Testis (tissue), 3 donors: Measurements from ENCODE around the gene TFF2. TPM values are rescaled to one million over a fixed set of nuclear protein-coding genes. Genes with fewer than 3 reads are reported as not detected.

Experiments used
- DNase-seq: peaks from one replicate; pipeline ENCODE4 v3.0.0-alpha.2; 2019
- H3K27ac ChIP-seq, 2 donors: fragments of 200-600 bp; sonication (generic); one replicate each; pipeline ENCODE4 v1.5.1; 2019
- H3K27me3 ChIP-seq: fragments of 200-600 bp; sonication (generic); one replicate; pipeline ENCODE4 v1.5.1; 2019
- H3K36me3 ChIP-seq: fragments of 200-600 bp; sonication (generic); one replicate; pipeline ENCODE4 v1.5.1; 2017; ENCODE audit warnings: low read depth; ENCODE audit errors: missing control alignments
- H3K4me1 ChIP-seq: fragments of 200-600 bp; sonication (generic); one replicate; pipeline ENCODE4 v1.5.1; 2019
- H3K4me3 ChIP-seq, 2 donors: fragments of 200-600 bp; sonication (generic); one replicate each; pipeline ENCODE4 v1.5.1; 2017 to 2019
- H3K9me3 ChIP-seq: fragments of 200-600 bp; sonication (generic); one replicate; pipeline ENCODE4 v1.5.1; 2017
- CTCF ChIP-seq, 3 experiments: fragments of 450-650 bp in 2 of 3; fragments of 200-600 bp in 1 of 3; sonication (generic) in 1 of 3; IDR thresholded peaks; one replicate each; pipeline ENCODE4 v1.5.1; 2016 to 2019; ENCODE audit warnings: antibody characterized with exemption in 3 of 3, mild to moderate bottlenecking in 2 of 3, moderate library complexity in 1 of 3
- POLR2A ChIP-seq: fragments of 450-650 bp; IDR thresholded peaks from one replicate; pipeline ENCODE4 v1.6.1; 2017; ENCODE audit warnings: antibody characterized with exemption, mild to moderate bottlenecking, moderate library complexity
- WGBS, 2 donors: methylation state at CpG; one replicate each; pipeline ENCODE4 v1.1.5; 2018; 5-methylcytosine and 5-hydroxymethylcytosine counted together
- intact Hi-C: fragments of 100-400 bp; cut with DNase I; formaldehyde crosslinking; loops from one replicate; pipeline ENCODE4 v1.15.1; 2023; ENCODE audit warnings: low total_unique reads
- polyA plus RNA-seq: library from polyadenylated mRNA; stranded (reverse); fragments of 350-450 nt; fragmentation: Illumina TruSeq; extraction: RNeasy Lipid Tissue Mini Kit (QIAGEN cat#74804); gene quantifications from one replicate; pipeline ENCODE4 v1.2.3, GENCODE V29; 2014; ENCODE audit warnings: low read depth, low replicate concordance; ENCODE audit not compliant: insufficient read depth
- total RNA-seq, 2 donors: library from RNA; depleted of rRNA; stranded (reverse); fragments of >200 nt; gene quantifications; one replicate each; pipeline ENCODE4 v1.2.3, GENCODE V29; 2016

Gene TFF2
- total and polyA plus RNA-seq, 3 donors from 2014 or later = not detected

- Histone ChIP-seq H3K27ac (no peak overlapping the region), H3K36me3 (no peaks in the 10 kb centered on the region), H3K9me3 (no peaks in the 10 kb centered on the region), H3K4me3 (no peak overlapping the region), H3K27me3 (no peaks in the 10 kb centered on the region), H3K4me1 (peaks cover 4% of the 10 kb centered on the region)
- 78% methylated on average over 20 to 22 of the region's 22 CpGs for WGBS, 2 donors
- TF ChIP-seq CTCF (IDR thresholded peaks at IDR 0.05) (no peak), POLR2A (no peak)
- DNase-seq = no peak
- intact Hi-C loops = no loop called here
These were observed 46.0 kb downstream of the TFF2 start for GRCh38 chr21:42304556-42305454.

- no peak overlapping the region for H3K27ac ChIP-seq
- no peak for DNase-seq
- H3K4me1 ChIP-seq = no peaks in the 10 kb centered on the region
- no peaks in the 10 kb centered on the region for H3K36me3 ChIP-seq
- WGBS, 2 donors = 77 to 82% methylated on average over 3 of the region's 3 CpGs
- intact Hi-C loops = no loop called here
- H3K27me3 ChIP-seq = no peaks in the 10 kb centered on the region
- no peaks in the 10 kb centered on the region for H3K9me3 ChIP-seq
- no peak overlapping the region for H3K4me3 ChIP-seq
- TF ChIP-seq POLR2A = no peak
- no peak for TF ChIP-seq CTCF (IDR thresholded peaks at IDR 0.05)
These were observed 47.4 kb downstream of the TFF2 start for GRCh38 chr21:42303443-42303842.

- H3K9me3 ChIP-seq = no peaks in the 10 kb centered on the region
- no peaks in the 10 kb centered on the region for H3K36me3 ChIP-seq
- H3K4me3 ChIP-seq = no peak overlapping the region
- no peak for TF ChIP-seq POLR2A
- TF ChIP-seq CTCF (IDR thresholded peaks at IDR 0.05) = no peak
- no peak overlapping the region for H3K27ac ChIP-seq
- intact Hi-C loops = no loop called here
- 85 to 92% methylated on average over 7 of the region's 7 CpGs for WGBS, 2 donors
- H3K27me3 ChIP-seq = no peaks in the 10 kb centered on the region
- no peaks in the 10 kb centered on the region for H3K4me1 ChIP-seq
- DNase-seq = no peak
These were observed 48.0 kb downstream of the TFF2 start for GRCh38 chr21:42302794-42303193.

GRCh38 chr21:42302076-42302650, 48.6 kb downstream of the TFF2 start:
- no peaks in the 10 kb centered on the region for H3K9me3 ChIP-seq
- intact Hi-C loops = no loop called here
- no peaks in the 10 kb centered on the region for H3K4me1 ChIP-seq
- 77 to 79% methylated on average over 12 of the region's 12 CpGs for WGBS, 2 donors
- TF ChIP-seq POLR2A (no peak), CTCF (IDR thresholded peaks at IDR 0.05) (no peak)
- H3K27ac ChIP-seq = no peak overlapping the region
- no peak overlapping the region for H3K4me3 ChIP-seq
- no peak for DNase-seq
- H3K36me3 ChIP-seq = no peaks in the 10 kb centered on the region
- no peaks in the 10 kb centered on the region for H3K27me3 ChIP-seq
